Astrocyte (in vitro differentiated cells and primary cell): ENCODE data around the gene KANK4.

Source experiments
- EZH2 ChIP-seq: IDR thresholded peaks from 2 replicates; pipeline ENCODE4 v1.6.1; 2012; ENCODE audit warnings: mild to moderate bottlenecking, low read length, inconsistent platforms; ENCODE audit not compliant: insufficient read depth
- TF ChIP-seq, protein P1 (sequence below): IDR thresholded peaks from 2 replicates; pipeline ENCODE4 v1.5.1; 2011; ENCODE audit warnings: low read depth, mild to moderate bottlenecking, inconsistent platforms, low read length, moderate library complexity; ENCODE audit not compliant: insufficient read depth

DNA sequence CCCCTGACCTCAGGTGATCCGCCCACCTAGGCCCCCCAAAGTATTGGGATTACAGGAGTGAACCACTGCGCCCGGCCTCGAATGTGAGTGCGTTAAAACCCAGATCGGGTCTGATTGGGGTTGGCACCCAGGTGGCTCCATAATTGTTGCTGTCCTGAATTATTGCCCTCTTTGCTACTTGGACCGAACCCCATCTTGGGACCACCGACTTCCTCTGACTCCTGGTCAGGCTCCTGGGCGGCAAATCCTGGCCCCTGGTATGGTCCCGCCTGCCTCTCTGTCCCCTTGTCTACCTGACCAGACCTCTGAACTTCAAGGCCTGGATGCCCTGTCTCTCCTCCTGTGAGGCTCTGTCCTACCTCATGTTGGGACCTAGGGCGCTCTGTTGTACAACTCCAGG lies 91.7 kb downstream of the KANK4 start:
- no peak for TF ChIP-seq EZH2
- TF ChIP-seq, protein P1, sequence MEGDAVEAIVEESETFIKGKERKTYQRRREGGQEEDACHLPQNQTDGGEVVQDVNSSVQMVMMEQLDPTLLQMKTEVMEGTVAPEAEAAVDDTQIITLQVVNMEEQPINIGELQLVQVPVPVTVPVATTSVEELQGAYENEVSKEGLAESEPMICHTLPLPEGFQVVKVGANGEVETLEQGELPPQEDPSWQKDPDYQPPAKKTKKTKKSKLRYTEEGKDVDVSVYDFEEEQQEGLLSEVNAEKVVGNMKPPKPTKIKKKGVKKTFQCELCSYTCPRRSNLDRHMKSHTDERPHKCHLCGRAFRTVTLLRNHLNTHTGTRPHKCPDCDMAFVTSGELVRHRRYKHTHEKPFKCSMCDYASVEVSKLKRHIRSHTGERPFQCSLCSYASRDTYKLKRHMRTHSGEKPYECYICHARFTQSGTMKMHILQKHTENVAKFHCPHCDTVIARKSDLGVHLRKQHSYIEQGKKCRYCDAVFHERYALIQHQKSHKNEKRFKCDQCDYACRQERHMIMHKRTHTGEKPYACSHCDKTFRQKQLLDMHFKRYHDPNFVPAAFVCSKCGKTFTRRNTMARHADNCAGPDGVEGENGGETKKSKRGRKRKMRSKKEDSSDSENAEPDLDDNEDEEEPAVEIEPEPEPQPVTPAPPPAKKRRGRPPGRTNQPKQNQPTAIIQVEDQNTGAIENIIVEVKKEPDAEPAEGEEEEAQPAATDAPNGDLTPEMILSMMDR = no peak
